ENCODE data around the gene P4HA2.

DNA sequence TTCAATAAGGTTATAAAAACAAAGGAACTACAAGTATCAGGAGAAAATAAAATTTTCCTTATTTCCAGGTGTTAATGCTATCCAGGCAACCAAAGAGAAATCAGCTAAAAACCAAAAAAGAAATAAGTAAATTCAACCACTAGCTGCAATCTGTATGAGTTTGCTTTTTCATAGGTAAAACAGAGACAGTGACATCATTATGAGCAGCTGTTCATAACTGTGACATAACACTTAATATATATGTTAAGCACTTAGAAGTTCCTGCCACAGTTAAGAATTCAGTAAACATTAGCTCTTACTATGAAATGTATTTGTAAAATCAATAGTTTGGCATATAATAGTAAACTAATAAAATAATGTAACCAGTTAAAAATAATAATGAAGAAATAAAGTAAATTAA, 20.9 kb downstream of the P4HA2 start:
- TF ChIP-seq EGR1 (IDR thresholded peaks at IDR 0.05) (no peak), USF1 (IDR thresholded peaks at IDR 0.05) (no peak), TAF1 (IDR thresholded peaks at IDR 0.05; ENCODE audit: low read depth) (no peak), RAD21 (IDR thresholded peaks at IDR 0.05; ENCODE audit: low read depth) (no peak), YY1 (IDR thresholded peaks at IDR 0.05; ENCODE audit: low read depth) (no peak), CEBPB (IDR thresholded peaks at IDR 0.05) (no peak)
- TF ChIP-seq, protein P1, sequence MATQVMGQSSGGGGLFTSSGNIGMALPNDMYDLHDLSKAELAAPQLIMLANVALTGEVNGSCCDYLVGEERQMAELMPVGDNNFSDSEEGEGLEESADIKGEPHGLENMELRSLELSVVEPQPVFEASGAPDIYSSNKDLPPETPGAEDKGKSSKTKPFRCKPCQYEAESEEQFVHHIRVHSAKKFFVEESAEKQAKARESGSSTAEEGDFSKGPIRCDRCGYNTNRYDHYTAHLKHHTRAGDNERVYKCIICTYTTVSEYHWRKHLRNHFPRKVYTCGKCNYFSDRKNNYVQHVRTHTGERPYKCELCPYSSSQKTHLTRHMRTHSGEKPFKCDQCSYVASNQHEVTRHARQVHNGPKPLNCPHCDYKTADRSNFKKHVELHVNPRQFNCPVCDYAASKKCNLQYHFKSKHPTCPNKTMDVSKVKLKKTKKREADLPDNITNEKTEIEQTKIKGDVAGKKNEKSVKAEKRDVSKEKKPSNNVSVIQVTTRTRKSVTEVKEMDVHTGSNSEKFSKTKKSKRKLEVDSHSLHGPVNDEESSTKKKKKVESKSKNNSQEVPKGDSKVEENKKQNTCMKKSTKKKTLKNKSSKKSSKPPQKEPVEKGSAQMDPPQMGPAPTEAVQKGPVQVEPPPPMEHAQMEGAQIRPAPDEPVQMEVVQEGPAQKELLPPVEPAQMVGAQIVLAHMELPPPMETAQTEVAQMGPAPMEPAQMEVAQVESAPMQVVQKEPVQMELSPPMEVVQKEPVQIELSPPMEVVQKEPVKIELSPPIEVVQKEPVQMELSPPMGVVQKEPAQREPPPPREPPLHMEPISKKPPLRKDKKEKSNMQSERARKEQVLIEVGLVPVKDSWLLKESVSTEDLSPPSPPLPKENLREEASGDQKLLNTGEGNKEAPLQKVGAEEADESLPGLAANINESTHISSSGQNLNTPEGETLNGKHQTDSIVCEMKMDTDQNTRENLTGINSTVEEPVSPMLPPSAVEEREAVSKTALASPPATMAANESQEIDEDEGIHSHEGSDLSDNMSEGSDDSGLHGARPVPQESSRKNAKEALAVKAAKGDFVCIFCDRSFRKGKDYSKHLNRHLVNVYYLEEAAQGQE (IDR thresholded peaks at IDR 0.05; ENCODE audit: low read depth): no peak

Measured in Ishikawa (cell line).